GM19099 (cell line): ENCODE data around the gene MED19.

Experiments
- POLR2A ChIP-seq: IDR thresholded peaks from 3 replicates; pipeline ENCODE4 v1.6.1; 2011; ENCODE audit warnings: low read depth; ENCODE audit not compliant: insufficient read length; ENCODE audit errors: extremely low read depth

Gene MED19

GRCh38 chr11:57712256-57713150, 488 bp upstream of the MED19 start, which contains the start of gene TMX2:
TMX2 (plus strand) TSS chr11:57712593; CDS start chr11:57712619, 26 bp downstream.
- TF ChIP-seq POLR2A: peak; percentile 75

- TF ChIP-seq POLR2A: no peak
These were observed 2.1 kb downstream of the MED19 start for GRCh38 chr11:57709802-57710367.

GRCh38 chr11:57704932-57705331, 7.1 kb downstream of the MED19 start:
- no peak for TF ChIP-seq POLR2A

- no peak for TF ChIP-seq POLR2A
These were observed 8.7 kb downstream of the MED19 start for GRCh38 chr11:57703341-57703740.

GRCh38 chr11:57700425-57700824, 11.6 kb downstream of the MED19 start:
- TF ChIP-seq POLR2A: no peak

- TF ChIP-seq POLR2A: no peak
These were observed 12.2 kb downstream of the MED19 start for GRCh38 chr11:57699813-57700212.

GRCh38 chr11:57698843-57699365, 13.1 kb downstream of the MED19 start:
- TF ChIP-seq POLR2A: no peak

- TF ChIP-seq POLR2A: no peak
These were observed 30.8 kb downstream of the MED19 start for GRCh38 chr11:57681168-57681567.

GRCh38 chr11:57680552-57680874, 31.5 kb downstream of the MED19 start:
- TF ChIP-seq POLR2A: no peak

- TF ChIP-seq POLR2A: no peak
These were observed 32.6 kb downstream of the MED19 start for GRCh38 chr11:57679396-57679795.

GRCh38 chr11:57675176-57675941, 36.7 kb downstream of the MED19 start:
- no peak for TF ChIP-seq POLR2A

GRCh38 chr11:57674251-57674650, 37.8 kb downstream of the MED19 start:
- TF ChIP-seq POLR2A: no peak

GRCh38 chr11:57668434-57668782, 43.6 kb downstream of the MED19 start:
- no peak for TF ChIP-seq POLR2A

- peak; percentile 93 for TF ChIP-seq POLR2A
These were observed 44.1 kb downstream of the MED19 start, which contains the start of gene ZDHHC5 for GRCh38 chr11:57667736-57668433. ZDHHC5 (plus strand) TSS chr11:57668114; CDS start chr11:57673091, 4,977 bp downstream.
